ENCODE results near the gene HSF2. TPM values are rescaled to one million over a fixed set of nuclear protein-coding genes. Genes with fewer than 3 reads are reported as not detected.

The HSF2 gene
- total and polyA plus RNA-seq, 12 donors, result 14.6 to 64.4 (median 19.5) TPM

DNA sequence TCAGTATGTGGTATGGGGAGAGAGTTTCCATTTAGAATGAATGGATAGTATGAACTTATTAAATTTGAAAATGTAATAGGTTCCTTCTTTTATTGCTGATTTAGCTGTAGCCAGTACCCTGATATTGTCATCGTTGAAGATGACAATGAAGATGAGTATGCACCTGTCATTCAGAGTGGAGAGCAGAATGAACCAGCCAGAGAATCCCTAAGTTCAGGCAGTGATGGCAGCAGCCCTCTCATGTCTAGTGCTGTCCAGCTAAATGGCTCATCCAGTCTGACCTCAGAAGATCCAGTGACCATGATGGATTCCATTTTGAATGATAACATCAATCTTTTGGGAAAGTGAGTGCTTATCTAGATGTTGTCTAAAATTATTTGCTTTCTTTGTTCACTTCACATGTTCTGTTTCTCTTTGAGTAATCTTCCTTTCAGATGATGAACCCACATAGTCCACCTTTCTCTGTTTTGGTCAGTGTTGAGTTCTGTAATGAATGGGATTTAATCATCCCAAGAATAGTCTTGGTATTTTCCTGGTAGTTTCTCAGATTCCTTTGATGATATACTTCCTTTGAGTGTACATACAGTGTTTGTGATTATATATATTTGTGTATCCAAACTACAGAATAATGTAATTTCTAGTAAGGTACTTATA is 23.3 kb downstream of the HSF2 start:
- intact Hi-C loops (cut with DNase I), result no loop called here
- 90 to 100% (median 96%) methylated on average over 1 of the region's 1 CpG for whole genome bisulfite sequencing, 4 donors
- Histone ChIP-seq H3K9me3 (replicated peaks in 1 of 3) (no peaks in the 10 kb centered on the region), H3K36me3 (replicated peaks in 1 of 2) (peaks cover 0 to 30% of the 10 kb centered on the region in 2 donors), H3K27ac (no peak overlapping the region), H3K4me1 (replicated peaks in 1 of 2) (peaks cover 0 to 8% of the 10 kb centered on the region in 2 donors), H3K4me3 (no peak overlapping the region), H3K27me3 (no peaks in the 10 kb centered on the region)
- TF ChIP-seq, protein P1, sequence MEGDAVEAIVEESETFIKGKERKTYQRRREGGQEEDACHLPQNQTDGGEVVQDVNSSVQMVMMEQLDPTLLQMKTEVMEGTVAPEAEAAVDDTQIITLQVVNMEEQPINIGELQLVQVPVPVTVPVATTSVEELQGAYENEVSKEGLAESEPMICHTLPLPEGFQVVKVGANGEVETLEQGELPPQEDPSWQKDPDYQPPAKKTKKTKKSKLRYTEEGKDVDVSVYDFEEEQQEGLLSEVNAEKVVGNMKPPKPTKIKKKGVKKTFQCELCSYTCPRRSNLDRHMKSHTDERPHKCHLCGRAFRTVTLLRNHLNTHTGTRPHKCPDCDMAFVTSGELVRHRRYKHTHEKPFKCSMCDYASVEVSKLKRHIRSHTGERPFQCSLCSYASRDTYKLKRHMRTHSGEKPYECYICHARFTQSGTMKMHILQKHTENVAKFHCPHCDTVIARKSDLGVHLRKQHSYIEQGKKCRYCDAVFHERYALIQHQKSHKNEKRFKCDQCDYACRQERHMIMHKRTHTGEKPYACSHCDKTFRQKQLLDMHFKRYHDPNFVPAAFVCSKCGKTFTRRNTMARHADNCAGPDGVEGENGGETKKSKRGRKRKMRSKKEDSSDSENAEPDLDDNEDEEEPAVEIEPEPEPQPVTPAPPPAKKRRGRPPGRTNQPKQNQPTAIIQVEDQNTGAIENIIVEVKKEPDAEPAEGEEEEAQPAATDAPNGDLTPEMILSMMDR (IDR thresholded peaks at IDR 0.05), result no peak
- no peak for TF ChIP-seq POLR2A (IDR thresholded peaks at IDR 0.05)
- DNase-seq, result no peak

DNA sequence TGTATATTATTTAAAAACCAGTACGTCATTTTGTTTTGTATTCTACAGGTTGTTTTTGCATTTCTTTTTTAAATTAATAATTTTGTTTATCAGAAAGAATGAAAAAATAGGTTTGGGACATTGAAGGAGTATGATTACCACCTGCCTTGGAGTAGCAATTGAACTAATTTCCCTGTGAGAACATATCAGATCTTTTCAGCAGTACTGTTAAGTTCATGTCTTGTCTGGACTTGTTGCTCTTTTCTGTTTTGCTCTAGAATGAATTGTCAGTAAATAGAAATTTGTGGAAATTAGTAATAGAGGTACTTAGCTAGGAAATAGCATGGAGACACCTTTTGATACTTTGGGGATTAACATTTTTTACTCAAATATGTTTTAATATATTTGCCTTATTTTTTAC is 24.3 kb downstream of the HSF2 start:
- 90 to 100% (median 96%) methylated on average over 1 of the region's 1 CpG for WGBS, 4 donors
- Histone ChIP-seq H3K27me3 (no peaks in the 10 kb centered on the region), H3K4me1 (replicated peaks in 1 of 2) (peaks cover 0 to 8% of the 10 kb centered on the region in 2 donors), H3K36me3 (replicated peaks in 1 of 2) (peaks cover 0 to 30% of the 10 kb centered on the region in 2 donors), H3K27ac (no peak overlapping the region), H3K9me3 (replicated peaks in 1 of 3) (no peaks in the 10 kb centered on the region), H3K4me3 (no peak overlapping the region)
- no peak for TF ChIP-seq POLR2A (IDR thresholded peaks at IDR 0.05)
- TF ChIP-seq, protein P1 (IDR thresholded peaks at IDR 0.05), result no peak
- no peak for DNase-seq
- intact Hi-C loops (cut with DNase I), result no loop called here

DNA sequence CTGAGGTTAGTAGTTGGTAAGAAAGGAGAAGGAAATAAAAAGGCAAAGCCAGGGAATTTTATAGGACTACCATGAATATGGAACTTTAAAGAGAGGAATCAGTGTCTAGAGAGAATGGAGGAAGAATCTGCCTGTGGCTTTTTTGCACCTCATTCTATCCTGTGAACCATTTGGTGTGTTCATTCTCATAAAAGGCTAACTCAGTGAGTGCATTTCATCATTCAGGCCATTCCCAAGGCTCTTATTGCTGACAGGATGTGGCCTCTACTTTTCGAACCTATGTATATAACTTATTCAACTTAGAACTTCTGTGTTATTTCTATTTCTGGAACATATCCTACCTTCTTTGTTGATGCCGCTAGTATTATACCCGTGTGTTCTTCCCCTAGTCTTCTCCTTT is 27.1 kb downstream of the HSF2 start:
- no peaks in the 10 kb centered on the region for H3K9me3 ChIP-seq (replicated peaks in 1 of 3)
- intact Hi-C loops (cut with DNase I), result no loop called here
- H3K4me3 ChIP-seq, result no peak overlapping the region
- 80 to 85% (median 81%) methylated on average over 3 of the region's 3 CpGs for WGBS, 4 donors
- H3K4me1 ChIP-seq (replicated peaks in 1 of 2), result peaks cover 0 to 8% of the 10 kb centered on the region in 2 donors
- no peak for DNase-seq
- no peak overlapping the region for H3K27ac ChIP-seq
- H3K36me3 ChIP-seq (replicated peaks in 1 of 2), result peaks cover 0 to 23% of the 10 kb centered on the region in 2 donors
- H3K27me3 ChIP-seq, result no peaks in the 10 kb centered on the region
- TF ChIP-seq, protein P1 (IDR thresholded peaks at IDR 0.05), result no peak
- no peak for TF ChIP-seq POLR2A (IDR thresholded peaks at IDR 0.05)

DNA sequence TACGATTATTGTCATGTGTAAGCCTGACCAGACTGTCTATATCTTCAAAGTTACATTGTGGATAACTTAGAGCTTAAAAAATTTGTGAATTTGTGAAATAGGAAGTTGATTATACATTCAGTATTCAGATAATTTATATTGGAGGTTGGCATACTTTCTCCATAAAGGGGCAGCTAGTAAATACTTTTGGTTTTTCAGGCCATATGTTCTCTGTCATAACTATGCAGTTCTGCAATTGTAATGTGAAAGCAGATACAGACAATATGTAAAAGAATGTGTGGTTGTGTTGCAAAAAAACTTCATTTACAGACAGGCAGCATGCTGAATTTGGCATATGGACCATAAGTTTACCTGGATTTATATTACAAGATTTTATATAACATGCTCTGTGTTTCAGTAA is 29.3 kb downstream of the HSF2 start:
- Histone ChIP-seq H3K27me3 (no peaks in the 10 kb centered on the region), H3K36me3 (replicated peaks in 1 of 2) (peaks cover 0 to 25% of the 10 kb centered on the region in 2 donors), H3K27ac (no peak overlapping the region), H3K9me3 (replicated peaks in 1 of 3) (no peaks in the 10 kb centered on the region), H3K4me1 (replicated peaks in 1 of 2) (peaks cover 0 to 8% of the 10 kb centered on the region in 2 donors), H3K4me3 (no peak overlapping the region)
- intact Hi-C loops (cut with DNase I), result no loop called here
- 93 to 98% (median 97%) methylated on average over 1 of the region's 1 CpG for WGBS, 4 donors
- TF ChIP-seq, protein P1 (IDR thresholded peaks at IDR 0.05), result no peak
- TF ChIP-seq POLR2A (IDR thresholded peaks at IDR 0.05), result no peak
- DNase-seq, result no peak
